ENCODE results near the gene MADD. TPM values are rescaled to one million over a fixed set of nuclear protein-coding genes. Genes with fewer than 3 reads are reported as not detected.

Gene MADD
- total RNA-seq, 2 experiments from 2014 or later, result 96.3 to 98.4 TPM

DNA sequence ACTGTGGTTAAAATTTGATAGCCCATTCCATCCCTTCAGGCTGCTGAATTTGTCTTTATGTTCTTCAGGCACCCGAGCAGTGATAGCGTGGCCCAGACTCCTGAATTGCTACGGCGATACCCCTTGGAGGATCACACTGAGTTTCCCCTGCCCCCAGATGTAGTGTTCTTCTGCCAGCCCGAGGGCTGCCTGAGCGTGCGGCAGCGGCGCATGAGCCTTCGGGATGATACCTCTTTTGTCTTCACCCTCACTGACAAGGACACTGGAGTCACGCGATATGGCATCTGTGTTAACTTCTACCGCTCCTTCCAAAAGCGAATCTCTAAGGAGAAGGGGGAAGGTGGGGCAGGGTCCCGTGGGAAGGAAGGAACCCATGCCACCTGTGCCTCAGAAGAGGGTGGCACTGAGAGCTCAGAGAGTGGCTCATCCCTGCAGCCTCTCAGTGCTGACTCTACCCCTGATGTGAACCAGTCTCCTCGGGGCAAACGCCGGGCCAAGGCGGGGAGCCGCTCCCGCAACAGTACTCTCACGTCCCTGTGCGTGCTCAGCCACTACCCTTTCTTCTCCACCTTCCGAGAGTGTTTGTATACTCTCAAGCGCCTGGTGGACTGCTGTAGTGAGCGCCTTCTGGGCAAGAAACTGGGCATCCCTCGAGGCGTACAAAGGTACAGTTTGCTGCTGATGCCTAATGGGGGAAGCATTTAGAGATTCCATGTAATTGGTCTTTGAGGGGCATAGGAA, 4.7 kb downstream of the MADD start:
- Mint-ChIP-seq H3K4me1 (ENCODE audit: low read depth) (peaks cover 28% of the 10 kb centered on the region), H3K9me3 (ENCODE audit: insufficient read depth) (no peaks in the 10 kb centered on the region), H3K27ac (no peak overlapping the region), H3K27me3 (ENCODE audit: low read depth) (no peaks in the 10 kb centered on the region), H3K36me3 (ENCODE audit: low read depth) (peaks cover 42% of the 10 kb centered on the region), H3K4me3 (no peak overlapping the region)
- POLR2A ChIA-PET, result no interaction called here
- ATAC-seq, result no peak
- CTCF ChIA-PET, result interaction anchor here (1.3 to 5.2 kb wide), 3 partner anchors 16 to 96 kb away, joined by 3 to 54 read pairs (median 15); partner anchors contain the start of gene NR1H3
- DNase-seq, result no peak

DNA sequence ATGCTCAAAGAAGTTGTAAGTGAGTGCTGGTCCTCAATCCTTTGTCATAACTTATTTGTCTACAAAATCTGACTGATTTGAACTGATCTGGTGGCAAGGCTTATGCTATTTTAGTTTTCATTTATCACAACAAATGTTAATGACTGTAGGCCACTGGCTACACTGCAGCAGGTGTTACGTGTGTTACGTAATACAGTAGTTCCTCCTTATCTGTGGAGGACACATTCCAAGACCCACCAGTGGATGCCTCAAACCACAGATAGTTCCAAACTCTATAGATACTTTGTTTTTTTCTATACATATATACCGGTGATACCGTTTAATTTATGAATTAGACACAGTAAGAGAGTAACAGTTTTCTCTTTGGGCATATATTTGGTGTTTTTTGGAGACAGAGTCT, 7.0 kb downstream of the MADD start:
- no peaks in the 10 kb centered on the region for H3K27me3 Mint-ChIP-seq (ENCODE audit: low read depth)
- DNase-seq (no peak), ATAC-seq (no peak)
- peaks cover 16% of the 10 kb centered on the region for H3K4me1 Mint-ChIP-seq (ENCODE audit: low read depth)
- no peak overlapping the region for H3K4me3 Mint-ChIP-seq
- ChIA-PET POLR2A (no interaction called here), CTCF (no interaction called here)
- H3K9me3 Mint-ChIP-seq (ENCODE audit: insufficient read depth), result no peaks in the 10 kb centered on the region
- H3K27ac Mint-ChIP-seq, result no peak overlapping the region
- H3K36me3 Mint-ChIP-seq (ENCODE audit: low read depth), result peaks cover 55% of the 10 kb centered on the region

DNA sequence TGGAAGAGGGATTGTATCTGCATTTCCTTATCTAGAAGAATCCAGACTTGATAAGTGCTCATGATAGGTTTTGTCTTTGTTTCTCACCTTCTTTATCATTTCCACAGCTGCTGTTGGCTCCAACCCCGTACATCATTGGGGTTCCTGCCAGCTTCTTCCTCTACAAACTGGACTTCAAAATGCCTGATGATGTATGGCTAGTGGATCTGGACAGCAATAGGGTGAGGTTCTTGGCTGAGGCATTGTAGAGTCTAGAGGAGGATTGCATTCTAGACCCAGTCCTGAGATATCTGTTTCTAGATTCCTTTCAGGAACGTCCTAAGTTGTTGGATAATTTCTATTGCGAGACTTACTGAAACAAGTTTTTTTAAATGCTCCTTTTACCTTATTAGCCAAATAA, 8.1 kb downstream of the MADD start:
- ATAC-seq, result no peak
- peaks cover 5% of the 10 kb centered on the region for H3K4me1 Mint-ChIP-seq (ENCODE audit: low read depth)
- H3K36me3 Mint-ChIP-seq (ENCODE audit: low read depth), result peaks cover 63% of the 10 kb centered on the region
- ChIA-PET CTCF (no interaction called here), POLR2A (no interaction called here)
- H3K27me3 Mint-ChIP-seq (ENCODE audit: low read depth), result no peaks in the 10 kb centered on the region
- no peak for DNase-seq
- H3K4me3 Mint-ChIP-seq, result no peak overlapping the region
- no peak overlapping the region for H3K27ac Mint-ChIP-seq
- no peaks in the 10 kb centered on the region for H3K9me3 Mint-ChIP-seq (ENCODE audit: insufficient read depth)

DNA sequence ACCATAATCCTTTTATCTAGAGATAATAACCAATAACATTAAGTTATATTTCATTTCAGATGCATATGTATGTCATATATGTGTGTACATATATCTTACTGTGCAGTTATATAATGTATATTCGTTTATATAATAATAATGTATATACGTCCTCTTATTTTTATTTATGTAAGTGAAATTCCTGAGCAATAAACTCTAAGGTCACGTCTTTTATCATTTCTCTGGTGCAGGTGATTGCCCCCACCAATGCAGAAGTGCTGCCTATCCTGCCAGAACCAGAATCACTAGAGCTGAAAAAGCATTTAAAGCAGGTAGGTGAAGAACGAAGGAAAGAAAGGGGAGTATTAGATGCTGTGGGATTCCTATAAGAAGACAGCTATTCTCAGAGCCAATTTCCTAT, 8.8 kb downstream of the MADD start:
- POLR2A ChIA-PET, result no interaction called here
- Mint-ChIP-seq H3K4me3 (no peak overlapping the region), H3K9me3 (ENCODE audit: insufficient read depth) (no peaks in the 10 kb centered on the region), H3K36me3 (ENCODE audit: low read depth) (peaks cover 61% of the 10 kb centered on the region), H3K27me3 (ENCODE audit: low read depth) (no peaks in the 10 kb centered on the region), H3K4me1 (ENCODE audit: low read depth) (peaks cover 2% of the 10 kb centered on the region), H3K27ac (no peak overlapping the region)
- CTCF ChIA-PET, result no interaction called here
- ATAC-seq (no peak), DNase-seq (no peak)

DNA sequence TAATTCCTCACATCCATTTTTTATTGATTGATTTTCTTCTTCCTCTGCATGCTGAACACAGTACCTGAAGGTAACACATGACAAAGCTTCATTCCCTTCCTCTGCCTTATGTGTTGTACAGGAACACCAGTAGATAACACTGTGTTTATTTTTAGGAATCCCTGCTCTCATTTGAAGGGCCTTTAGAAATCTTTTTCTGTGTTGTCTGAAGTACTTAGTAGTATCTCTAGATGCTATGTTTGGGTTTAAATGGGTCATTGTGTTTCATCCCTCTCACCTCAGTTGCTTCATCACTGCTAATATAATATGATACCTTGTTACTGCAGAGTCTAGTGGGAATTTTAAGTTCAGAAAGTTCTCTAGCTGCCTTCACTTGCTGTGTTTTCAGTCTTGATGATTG, 10.2 kb downstream of the MADD start:
- POLR2A ChIA-PET, result no interaction called here
- Mint-ChIP-seq H3K27me3 (ENCODE audit: low read depth) (no peaks in the 10 kb centered on the region), H3K4me1 (ENCODE audit: low read depth) (no peaks in the 10 kb centered on the region), H3K9me3 (ENCODE audit: insufficient read depth) (no peaks in the 10 kb centered on the region), H3K36me3 (ENCODE audit: low read depth) (peaks cover 62% of the 10 kb centered on the region), H3K4me3 (no peak overlapping the region), H3K27ac (no peak overlapping the region)
- DNase-seq, result no peak
- no peak for ATAC-seq
- CTCF ChIA-PET, result interaction anchor here (1.9 kb wide), 1 partner anchor 9 kb away, joined by 6 read pairs; no protein-coding TSS in a partner anchor

DNA sequence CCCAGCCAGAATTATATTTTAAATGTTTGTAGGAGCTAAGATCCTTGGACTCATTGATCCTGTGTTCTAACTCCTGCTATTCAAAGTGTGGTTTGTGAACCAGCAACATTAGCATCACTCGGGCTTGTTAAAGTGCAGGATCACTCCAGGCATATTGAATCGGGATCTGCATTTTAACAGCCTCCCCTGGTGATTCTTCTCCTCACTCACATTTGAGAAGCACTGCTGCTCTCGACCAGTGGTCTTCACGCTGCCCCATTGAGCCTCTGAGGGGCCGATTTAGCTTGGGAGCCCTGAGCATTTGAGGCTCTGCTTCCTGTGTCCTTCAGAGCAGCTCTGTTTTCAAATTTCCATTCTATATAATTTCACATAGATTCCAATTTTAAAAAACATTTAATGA, 10.9 kb downstream of the MADD start:
- peaks cover 64% of the 10 kb centered on the region for H3K36me3 Mint-ChIP-seq (ENCODE audit: low read depth)
- ChIA-PET CTCF (interaction anchor here (1.9 kb wide), 1 partner anchor 10 kb away, joined by 6 read pairs; no protein-coding TSS in a partner anchor), POLR2A (no interaction called here)
- H3K9me3 Mint-ChIP-seq (ENCODE audit: insufficient read depth), result no peaks in the 10 kb centered on the region
- DNase-seq (no peak), ATAC-seq (no peak)
- H3K4me3 Mint-ChIP-seq, result no peak overlapping the region
- H3K27me3 Mint-ChIP-seq (ENCODE audit: low read depth), result no peaks in the 10 kb centered on the region
- no peaks in the 10 kb centered on the region for H3K4me1 Mint-ChIP-seq (ENCODE audit: low read depth)
- no peak overlapping the region for H3K27ac Mint-ChIP-seq

DNA sequence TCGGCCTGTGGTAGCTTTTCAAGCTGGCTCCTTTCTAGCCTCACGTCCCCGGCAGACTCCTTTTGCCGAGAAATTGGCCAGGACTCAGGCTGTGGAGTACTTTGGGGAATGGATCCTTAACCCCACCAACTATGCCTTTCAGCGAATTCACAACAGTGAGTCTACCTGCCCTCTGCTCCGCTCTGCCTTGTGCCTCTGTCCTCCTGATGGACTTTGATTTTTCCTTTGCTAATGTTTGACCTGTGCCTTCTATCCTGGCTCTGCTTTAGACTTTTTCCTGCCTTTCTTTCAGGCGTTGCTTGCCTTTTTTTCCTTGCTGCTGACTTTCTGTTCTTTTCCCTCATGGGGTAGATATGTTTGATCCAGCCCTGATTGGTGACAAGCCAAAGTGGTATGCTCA, 12.5 kb downstream of the MADD start:
- DNase-seq (no peak), ATAC-seq (no peak)
- Mint-ChIP-seq H3K4me3 (no peak overlapping the region), H3K36me3 (ENCODE audit: low read depth) (peaks cover 66% of the 10 kb centered on the region), H3K27ac (no peak overlapping the region), H3K9me3 (ENCODE audit: insufficient read depth) (no peaks in the 10 kb centered on the region), H3K27me3 (ENCODE audit: low read depth) (no peaks in the 10 kb centered on the region), H3K4me1 (ENCODE audit: low read depth) (no peaks in the 10 kb centered on the region)
- POLR2A ChIA-PET, result interaction anchor here (1.2 kb wide), 1 partner anchor 12 kb away, joined by 4 read pairs; the partner anchor contains the start of gene MADD
- CTCF ChIA-PET, result no interaction called here

DNA sequence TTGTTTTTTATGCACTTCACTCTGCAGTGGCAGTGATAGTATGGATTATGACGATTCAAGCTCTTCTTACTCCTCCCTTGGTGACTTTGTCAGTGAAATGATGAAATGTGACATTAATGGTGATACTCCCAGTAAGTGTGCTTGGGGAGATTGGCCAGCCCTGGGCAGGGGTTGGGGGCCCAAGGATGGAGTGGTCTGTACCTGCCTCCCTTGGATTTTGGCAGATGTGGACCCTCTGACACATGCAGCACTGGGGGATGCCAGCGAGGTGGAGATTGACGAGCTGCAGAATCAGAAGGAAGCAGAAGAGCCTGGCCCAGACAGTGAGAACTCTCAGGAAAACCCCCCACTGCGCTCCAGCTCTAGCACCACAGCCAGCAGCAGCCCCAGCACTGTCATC, 14.2 kb downstream of the MADD start:
- H3K9me3 Mint-ChIP-seq (ENCODE audit: insufficient read depth), result no peaks in the 10 kb centered on the region
- no peak for ATAC-seq

DNA sequence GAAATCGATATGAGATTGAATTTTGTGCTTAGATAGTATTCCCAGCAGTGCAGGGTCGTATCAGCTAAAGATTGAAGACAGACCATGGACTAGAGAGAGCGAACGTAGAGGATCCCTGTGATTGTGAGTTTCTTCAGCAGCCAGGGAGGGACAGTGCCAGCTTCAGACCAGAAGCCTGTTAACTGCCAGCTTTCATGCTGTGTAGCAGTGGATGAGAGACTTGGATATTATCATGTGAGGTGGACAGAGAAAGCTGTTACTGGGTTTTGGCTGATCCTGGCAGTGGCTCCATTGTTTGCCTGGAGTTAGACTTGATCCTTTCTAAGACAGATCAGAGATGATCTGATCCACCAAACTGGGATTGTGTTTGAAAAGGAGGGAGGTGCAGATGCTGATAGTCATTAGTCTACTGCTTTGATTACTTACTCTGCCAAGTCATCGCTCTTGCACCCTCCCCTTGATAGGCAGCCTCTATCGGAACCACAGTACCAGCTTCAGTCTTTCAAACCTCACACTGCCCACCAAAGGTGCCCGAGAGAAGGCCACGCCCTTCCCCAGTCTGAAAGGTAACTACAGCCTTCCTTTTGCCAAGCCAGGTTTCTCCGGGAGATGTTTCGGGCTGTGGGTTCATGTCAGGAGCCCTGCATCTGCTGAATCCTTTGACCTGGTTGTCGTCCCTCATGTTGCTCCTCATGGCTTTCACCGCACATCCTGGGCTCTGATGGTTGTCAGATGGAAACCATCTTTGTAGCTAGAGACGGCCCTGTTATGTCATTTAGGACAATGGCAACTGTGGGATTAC, 16.2 kb downstream of the MADD start:
- POLR2A ChIA-PET, result no interaction called here
- DNase-seq (no peak), ATAC-seq (no peak)
- Mint-ChIP-seq H3K9me3 (ENCODE audit: insufficient read depth) (no peaks in the 10 kb centered on the region), H3K4me3 (no peak overlapping the region), H3K27ac (peak overlapping the region; percentile 28), H3K36me3 (ENCODE audit: low read depth) (peaks cover 77% of the 10 kb centered on the region), H3K4me1 (ENCODE audit: low read depth) (no peaks in the 10 kb centered on the region), H3K27me3 (ENCODE audit: low read depth) (no peaks in the 10 kb centered on the region)
- CTCF ChIA-PET, result interaction anchor here (1.5 kb wide), 1 partner anchor 88 kb away, joined by 3 read pairs; no protein-coding TSS in a partner anchor

More for the DNA sequence above, 14.2 kb downstream of the MADD start:
- Mint-ChIP-seq H3K27me3 (ENCODE audit: low read depth) (no peaks in the 10 kb centered on the region), H3K4me1 (ENCODE audit: low read depth) (no peaks in the 10 kb centered on the region), H3K36me3 (ENCODE audit: low read depth) (peaks cover 70% of the 10 kb centered on the region), H3K27ac (no peak overlapping the region), H3K4me3 (no peak overlapping the region)
- ChIA-PET CTCF (no interaction called here), POLR2A (interaction anchor here (0.6 to 1.2 kb wide), 2 partner anchors 12 to 132 kb away, joined by 3 to 4 read pairs; no protein-coding TSS in a partner anchor)
- no peak for DNase-seq

DNA sequence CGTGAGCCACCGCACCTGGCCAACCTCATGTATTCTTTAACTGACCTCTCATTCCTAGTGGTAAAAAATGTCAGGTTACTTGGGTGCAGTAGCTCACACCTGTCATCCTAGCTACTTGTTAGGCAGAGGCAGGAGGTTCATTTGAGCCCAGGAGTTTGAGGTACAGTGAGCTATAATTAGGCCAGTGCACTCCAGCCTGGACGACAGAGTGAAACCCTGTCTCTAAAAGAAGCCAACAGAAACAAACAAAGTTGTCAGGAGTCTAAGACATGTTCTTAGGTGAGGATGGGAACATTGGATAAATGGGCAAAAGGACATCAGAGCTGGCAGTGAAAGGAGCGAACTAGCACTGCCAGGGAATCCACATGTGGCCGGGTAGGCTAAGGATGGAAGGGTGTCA, 18.1 kb downstream of the MADD start:
- no peaks in the 10 kb centered on the region for H3K27me3 Mint-ChIP-seq (ENCODE audit: low read depth)
- H3K9me3 Mint-ChIP-seq (ENCODE audit: insufficient read depth), result no peaks in the 10 kb centered on the region
- H3K4me1 Mint-ChIP-seq (ENCODE audit: low read depth), result no peaks in the 10 kb centered on the region
- ATAC-seq (no peak), DNase-seq (no peak)
- ChIA-PET POLR2A (no interaction called here), CTCF (no interaction called here)
- H3K36me3 Mint-ChIP-seq (ENCODE audit: low read depth), result peaks cover 81% of the 10 kb centered on the region
- H3K27ac Mint-ChIP-seq, result no peak overlapping the region
- no peak overlapping the region for H3K4me3 Mint-ChIP-seq

DNA sequence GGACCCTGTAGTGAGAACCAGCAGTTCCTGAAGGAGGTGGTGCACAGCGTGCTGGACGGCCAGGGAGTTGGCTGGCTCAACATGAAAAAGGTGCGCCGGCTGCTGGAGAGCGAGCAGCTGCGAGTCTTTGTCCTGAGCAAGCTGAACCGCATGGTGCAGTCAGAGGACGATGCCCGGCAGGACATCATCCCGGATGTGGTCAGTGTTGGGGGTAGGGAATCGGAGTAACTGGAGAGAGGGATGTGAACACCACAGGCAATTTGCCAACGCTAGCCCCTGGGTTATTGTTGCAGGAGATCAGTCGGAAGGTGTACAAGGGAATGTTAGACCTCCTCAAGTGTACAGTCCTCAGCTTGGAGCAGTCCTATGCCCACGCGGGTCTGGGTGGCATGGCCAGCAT, 19.9 kb downstream of the MADD start:
- H3K9me3 Mint-ChIP-seq (ENCODE audit: insufficient read depth), result no peaks in the 10 kb centered on the region
- no peak for DNase-seq
- ChIA-PET POLR2A (no interaction called here), CTCF (interaction anchor here (0.6 kb wide), 1 partner anchor 106 kb away, joined by 3 read pairs; no protein-coding TSS in a partner anchor)
- peaks cover 80% of the 10 kb centered on the region for H3K36me3 Mint-ChIP-seq (ENCODE audit: low read depth)
- ATAC-seq, result no peak
- no peaks in the 10 kb centered on the region for H3K27me3 Mint-ChIP-seq (ENCODE audit: low read depth)
- H3K4me3 Mint-ChIP-seq, result no peak overlapping the region
- no peaks in the 10 kb centered on the region for H3K4me1 Mint-ChIP-seq (ENCODE audit: low read depth)
- H3K27ac Mint-ChIP-seq, result no peak overlapping the region

DNA sequence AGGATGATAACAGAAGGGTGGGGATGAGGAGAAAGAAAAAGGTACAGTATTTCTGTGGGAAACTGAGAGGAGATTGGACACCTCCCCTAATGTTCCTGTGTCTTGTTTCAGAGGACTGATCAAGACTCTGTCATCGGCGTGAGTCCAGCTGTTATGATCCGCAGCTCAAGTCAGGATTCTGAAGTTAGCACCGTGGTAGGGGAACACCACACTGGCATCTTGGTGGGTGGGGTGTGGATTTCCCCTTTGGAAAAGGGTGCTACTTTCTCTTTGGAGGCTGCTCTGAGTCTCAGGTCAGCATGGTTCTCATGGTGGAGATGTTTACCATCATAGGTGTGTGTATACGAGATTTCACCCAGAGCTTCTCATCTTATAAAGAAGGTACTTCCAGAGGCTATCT, 25.5 kb downstream of the MADD start:
- H3K27ac Mint-ChIP-seq, result no peak overlapping the region

More for the DNA sequence above, 25.5 kb downstream of the MADD start:
- no peak for DNase-seq
- Mint-ChIP-seq H3K4me1 (ENCODE audit: low read depth) (no peaks in the 10 kb centered on the region), H3K4me3 (no peak overlapping the region), H3K9me3 (ENCODE audit: insufficient read depth) (no peaks in the 10 kb centered on the region), H3K27me3 (ENCODE audit: low read depth) (no peaks in the 10 kb centered on the region), H3K36me3 (ENCODE audit: low read depth) (peaks cover 74% of the 10 kb centered on the region)
- CTCF ChIA-PET, result no interaction called here
- no peak for ATAC-seq
- POLR2A ChIA-PET, result interaction anchor here (0.7 to 1.2 kb wide), 2 partner anchors 11 to 53 kb away, joined by 3 read pairs; no protein-coding TSS in a partner anchor

Data from activated CD8-positive, alpha-beta T cell treated with anti-CD3 and anti-CD28 coated beads, Interleukin-2, amount 10 ng/mL, durations not matched to agents 7 days and 5 days (primary cell).